DOHH2 (cell line): ENCODE data around the gene SORBS2.

Experiments used
- EZH2phosphoT487 ChIP-seq: fragments of 200-600 bp; sonication (generic); IDR thresholded peaks from 2 replicates; pipeline ENCODE4 v1.6.1; 2017; ENCODE audit warnings: borderline replicate concordance, mild to moderate bottlenecking, antibody characterized with exemption, low read length, moderate library complexity, mixed read lengths
- TF ChIP-seq, protein P1 (sequence below): fragments of 200-600 bp; sonication (generic); IDR thresholded peaks from one replicate; pipeline ENCODE4 v1.5.1; 2014; ENCODE audit warnings: antibody characterized with exemption, mild to moderate bottlenecking, low read depth, low read length; ENCODE audit not compliant: poor library complexity, severe bottlenecking

GRCh38 chr4:185623444-185624258, 188.3 kb downstream of the SORBS2 start:
- TF ChIP-seq, protein P1, sequence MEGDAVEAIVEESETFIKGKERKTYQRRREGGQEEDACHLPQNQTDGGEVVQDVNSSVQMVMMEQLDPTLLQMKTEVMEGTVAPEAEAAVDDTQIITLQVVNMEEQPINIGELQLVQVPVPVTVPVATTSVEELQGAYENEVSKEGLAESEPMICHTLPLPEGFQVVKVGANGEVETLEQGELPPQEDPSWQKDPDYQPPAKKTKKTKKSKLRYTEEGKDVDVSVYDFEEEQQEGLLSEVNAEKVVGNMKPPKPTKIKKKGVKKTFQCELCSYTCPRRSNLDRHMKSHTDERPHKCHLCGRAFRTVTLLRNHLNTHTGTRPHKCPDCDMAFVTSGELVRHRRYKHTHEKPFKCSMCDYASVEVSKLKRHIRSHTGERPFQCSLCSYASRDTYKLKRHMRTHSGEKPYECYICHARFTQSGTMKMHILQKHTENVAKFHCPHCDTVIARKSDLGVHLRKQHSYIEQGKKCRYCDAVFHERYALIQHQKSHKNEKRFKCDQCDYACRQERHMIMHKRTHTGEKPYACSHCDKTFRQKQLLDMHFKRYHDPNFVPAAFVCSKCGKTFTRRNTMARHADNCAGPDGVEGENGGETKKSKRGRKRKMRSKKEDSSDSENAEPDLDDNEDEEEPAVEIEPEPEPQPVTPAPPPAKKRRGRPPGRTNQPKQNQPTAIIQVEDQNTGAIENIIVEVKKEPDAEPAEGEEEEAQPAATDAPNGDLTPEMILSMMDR, result no peak
- TF ChIP-seq EZH2phosphoT487, result no peak
